Stimulated activated CD8-positive, alpha-beta memory T cell treated with anti-CD3 and anti-CD28 coated beads, Interleukin-7, amount 100 ng/mL, for 4 hours (primary cell): Measurements from ENCODE around the gene ISL2.

Source experiments
- DNase-seq, 2 donors: peaks; one replicate each; pipeline ENCODE4 v3.0.0-alpha.2; 2020; ENCODE audit warnings: low read depth in 2 of 2

Gene ISL2

GRCh38 chr15:76327191-76328105 lies 9.1 kb upstream of the ISL2 start:
- DNase-seq, result no peak

DNA sequence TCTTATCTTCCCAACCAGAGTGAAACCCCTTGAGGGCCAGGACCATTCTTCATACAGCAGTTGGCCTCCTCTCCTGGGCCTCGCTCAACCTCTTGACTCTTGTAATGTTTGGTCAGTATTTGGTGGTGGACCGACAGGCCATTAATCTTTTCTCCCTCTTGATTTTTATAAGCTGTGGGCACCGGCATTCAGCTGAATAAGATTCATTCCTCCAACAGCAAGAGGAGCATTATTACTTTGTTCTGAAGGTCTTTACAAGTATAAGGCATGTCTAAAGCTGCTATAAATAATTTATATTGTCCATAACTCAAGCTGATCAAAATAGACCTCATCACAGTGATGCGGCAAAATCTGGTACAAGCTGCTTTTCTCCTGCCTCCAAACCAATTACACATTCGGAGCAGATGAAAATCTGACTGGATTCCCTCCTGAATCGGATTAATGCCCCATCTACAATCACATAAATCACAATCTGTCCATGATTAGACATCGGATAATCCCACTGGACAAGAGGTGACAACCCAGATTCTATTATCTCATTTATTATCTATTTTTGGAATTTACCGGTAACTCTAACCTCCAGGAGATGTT lies 8.4 kb upstream of the ISL2 start:
- no peak for DNase-seq

- no peak for DNase-seq
Observed at GRCh38 chr15:76328958-76329357, 7.6 kb upstream of the ISL2 start.

GRCh38 chr15:76330080-76330680 lies 6.4 kb upstream of the ISL2 start:
- no peak for DNase-seq

GRCh38 chr15:76332796-76333195 lies 3.8 kb upstream of the ISL2 start:
- no peak for DNase-seq

GRCh38 chr15:76333309-76333708 lies 3.3 kb upstream of the ISL2 start:
- DNase-seq, result no peak

DNA sequence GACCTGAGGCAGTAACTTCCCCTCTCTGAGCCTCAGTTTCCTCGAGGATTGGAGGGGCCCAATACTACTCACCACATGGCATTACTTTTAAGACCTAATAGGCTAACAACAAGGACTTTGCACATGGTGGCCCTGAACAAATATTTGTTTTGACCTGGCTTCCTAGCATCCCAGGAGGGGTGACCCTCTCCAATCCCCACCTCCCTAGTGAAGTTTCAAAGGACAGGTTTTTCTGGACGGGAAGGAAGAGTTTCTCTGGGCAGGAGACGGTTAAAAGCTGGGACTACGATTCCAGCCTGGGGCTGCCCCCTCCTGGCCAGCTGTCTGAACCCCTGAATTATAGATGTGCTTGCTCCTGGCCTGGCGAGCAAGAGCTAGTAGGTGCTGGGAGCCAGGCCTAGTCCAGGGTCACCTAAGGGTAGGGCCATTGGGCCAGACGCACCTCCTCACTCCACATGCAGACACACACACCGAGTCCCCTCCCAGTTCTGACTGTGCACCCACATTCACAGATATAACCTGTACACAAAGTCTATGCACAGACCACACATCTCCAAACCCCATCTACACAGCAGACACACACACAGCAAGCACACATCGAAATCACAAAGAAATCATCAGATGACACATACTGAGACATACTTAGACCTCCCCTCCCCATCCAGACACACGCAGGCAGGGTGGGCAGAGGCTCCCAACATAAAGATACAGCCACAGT lies 2.7 kb upstream of the ISL2 start:
- no peak for DNase-seq

DNA sequence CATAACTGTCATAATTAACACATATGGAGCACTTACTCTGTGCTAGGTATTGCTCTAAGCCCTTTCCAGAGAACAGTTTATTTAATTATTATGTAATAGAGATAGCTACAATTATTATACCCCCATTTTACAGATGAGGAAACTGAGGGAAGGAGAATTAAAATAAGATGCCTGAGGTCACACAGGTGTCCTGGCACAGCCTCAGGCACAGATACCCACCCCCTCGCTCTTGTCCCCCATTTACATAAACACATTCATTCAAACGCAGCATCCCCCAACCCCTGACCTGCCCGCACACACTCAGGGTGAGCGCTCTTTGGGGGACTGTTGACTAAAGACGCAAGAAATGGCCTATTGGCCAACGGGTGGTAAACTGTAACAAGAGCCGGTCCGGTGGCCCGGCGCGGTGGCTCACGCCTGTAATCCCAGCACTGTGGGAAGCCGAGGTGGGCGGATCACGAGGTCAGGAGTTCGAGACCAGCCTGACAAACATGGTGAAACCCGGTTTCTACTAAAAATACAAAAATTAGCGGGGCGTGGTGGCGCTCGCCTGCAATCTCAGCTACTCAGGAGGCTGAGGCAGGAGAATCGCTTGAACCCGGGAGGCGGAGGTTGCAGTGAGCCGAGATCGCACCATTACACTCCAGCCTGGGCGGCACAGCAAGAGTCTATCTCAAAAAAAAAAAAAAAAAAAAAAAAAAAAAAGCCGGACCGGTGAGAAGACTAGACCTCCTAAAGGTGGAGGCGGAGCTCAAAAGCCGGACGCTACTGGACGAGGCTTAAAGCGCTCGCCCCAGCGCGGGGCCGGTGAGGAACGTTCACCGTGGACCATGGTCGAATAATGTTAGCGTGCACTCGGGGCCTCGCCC lies 1.9 kb upstream of the ISL2 start:
- DNase-seq, result no peak

DNA sequence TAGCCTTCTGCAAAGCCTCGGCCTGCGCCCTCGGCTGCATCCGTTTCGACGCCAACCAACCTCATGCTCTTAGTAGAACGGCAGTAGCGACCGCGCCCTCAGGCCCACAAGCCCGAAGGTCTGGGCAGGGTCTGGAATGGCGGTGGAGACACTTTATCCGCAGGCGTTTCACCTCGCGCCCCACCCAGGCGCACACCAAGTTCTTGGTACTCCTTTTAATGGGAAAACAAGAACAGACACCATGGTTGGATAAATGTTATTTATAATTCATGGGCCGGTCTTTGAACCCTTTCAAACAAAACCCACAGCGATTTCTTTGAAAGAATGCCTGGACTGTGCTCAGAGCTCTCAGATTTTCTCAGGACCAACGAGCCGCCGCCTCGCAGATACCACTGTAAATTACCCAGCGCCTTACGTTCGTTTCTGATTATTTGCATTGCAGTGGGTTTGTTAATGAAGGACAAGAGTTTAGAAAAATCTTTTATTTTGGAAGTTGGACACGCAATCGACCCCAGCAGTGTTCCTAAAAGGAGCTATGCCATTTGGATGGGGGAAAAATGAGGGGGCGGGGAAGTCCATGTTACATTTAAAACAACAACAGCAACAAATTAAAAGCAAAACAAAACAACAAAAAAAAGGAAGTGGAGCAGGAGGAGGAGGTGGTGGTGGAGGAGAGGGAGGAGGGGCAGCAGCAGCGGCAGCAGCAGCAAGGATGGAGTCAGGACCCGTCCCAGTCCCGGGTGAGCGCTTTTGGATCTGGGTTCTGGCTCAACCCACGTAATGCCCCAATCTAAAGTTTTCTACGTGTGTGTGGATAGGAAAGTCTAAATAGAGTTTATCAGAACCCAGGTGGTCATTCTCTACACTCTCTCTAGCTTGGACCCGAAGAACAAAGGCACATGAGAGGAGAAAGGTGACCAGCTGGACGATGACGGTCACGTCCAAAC lies 993 bp upstream of the ISL2 start:
- DNase-seq, result no peak

- DNase-seq, result no peak
Observed at GRCh38 chr15:76337059-76337695, 604 bp downstream of the ISL2 start.

GRCh38 chr15:76337696-76338485 lies 1.3 kb downstream of the ISL2 start:
- DNase-seq, result no peak

DNA sequence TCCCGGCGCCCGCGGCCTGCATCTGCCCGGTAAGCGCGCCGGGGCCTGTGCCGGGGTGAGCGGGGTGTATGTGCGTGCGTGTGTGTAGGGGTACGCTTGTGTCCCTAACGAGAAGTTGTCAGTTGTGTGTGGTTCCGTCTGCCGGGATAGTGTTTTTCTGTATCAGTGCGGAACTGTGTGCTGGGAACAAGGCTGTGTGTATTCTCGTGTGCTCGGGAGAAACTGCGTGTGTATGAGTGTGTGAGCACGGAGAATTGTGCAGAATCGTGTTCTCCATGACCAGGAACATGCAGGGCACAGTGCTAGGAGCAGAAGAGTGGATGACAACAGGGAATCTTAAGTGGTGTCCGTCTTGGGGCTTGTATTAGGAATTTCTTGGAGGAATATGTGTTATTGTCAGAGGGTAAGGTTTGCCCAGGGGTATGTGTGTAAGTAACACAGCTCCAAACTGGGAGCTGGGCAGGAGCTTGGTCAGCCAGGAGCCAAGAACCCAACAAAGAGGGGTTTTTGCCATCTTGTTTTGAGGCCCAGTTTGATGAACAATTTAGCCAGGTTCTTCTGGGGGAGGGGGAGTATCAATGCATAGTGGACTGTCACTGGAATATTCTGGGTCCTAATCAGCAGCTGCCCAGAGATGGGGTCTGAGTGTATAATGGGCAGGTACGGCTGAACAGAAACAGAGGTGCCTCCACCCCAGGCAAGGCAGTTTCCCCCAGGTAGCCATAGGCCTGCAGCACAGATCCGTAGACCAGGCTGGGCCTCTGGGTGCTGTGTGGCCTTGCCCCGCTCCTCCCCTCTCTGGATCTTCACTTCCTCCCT lies 2.1 kb downstream of the ISL2 start:
- DNase-seq, result no peak

- no peak for DNase-seq
Observed at GRCh38 chr15:76339305-76340197, 3.0 kb downstream of the ISL2 start.

DNA sequence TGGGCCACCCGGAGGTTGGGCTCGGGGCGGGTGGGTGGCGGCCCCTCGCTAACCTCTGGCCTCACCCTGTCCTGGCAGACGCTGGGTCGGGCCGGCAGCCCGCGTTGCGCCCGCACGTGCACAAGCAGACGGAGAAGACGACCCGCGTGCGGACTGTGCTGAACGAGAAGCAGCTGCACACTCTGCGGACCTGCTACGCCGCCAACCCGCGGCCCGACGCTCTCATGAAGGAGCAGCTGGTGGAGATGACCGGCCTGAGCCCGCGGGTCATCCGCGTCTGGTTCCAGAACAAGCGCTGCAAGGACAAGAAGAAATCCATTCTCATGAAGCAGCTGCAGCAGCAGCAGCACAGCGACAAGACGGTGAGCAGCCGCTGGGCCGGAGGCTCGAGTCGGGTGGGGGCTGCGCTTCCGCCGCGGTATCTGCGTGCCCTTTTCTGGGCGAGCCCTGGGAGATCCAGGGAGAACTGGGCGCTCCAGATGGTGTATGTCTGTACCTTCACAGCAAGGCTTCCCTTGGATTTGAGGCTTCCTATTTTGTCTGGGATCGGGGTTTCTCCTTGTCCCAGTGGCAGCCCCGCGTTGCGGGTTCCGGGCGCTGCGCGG lies 3.7 kb downstream of the ISL2 start:
- DNase-seq, result no peak

GRCh38 chr15:76340803-76341365 lies 4.3 kb downstream of the ISL2 start:
- no peak for DNase-seq

- DNase-seq, result no peak
Observed at GRCh38 chr15:76341366-76342057, 4.9 kb downstream of the ISL2 start.
